ENCODE measurements around the gene FCRLB. TPM values are rescaled to one million over a fixed set of nuclear protein-coding genes. Genes with fewer than 3 reads are reported as not detected.

Gene FCRLB
- total and polyA plus RNA-seq, 9 of the 15 experiments (the other 6 are each of a cell fraction or from before 2014, with no cell fraction given), result 0.20 to 4.6 (median 1.3) TPM

DNA sequence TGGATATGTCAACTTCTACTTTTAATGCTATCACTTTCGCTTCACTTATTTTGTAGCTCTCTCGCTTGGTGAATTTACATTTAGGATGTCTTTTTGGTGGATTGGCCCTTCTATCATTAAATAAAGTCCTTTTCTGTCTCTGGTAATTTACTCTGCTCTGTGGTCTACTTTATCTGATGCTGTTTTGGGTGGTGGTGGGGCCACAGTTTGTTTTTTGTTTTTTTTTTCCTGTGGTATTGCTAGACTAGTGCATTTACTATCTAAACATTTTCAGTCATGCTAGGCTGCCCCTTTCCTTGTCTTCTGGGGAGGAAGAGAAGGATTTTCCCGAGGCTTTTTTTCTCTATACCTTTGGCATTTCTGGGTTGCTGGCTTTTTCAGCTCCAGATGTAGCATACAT lies 32.4 kb upstream of the FCRLB start:
- POLR2A ChIA-PET, result interaction anchor here (0.6 kb wide), 1 partner anchor 98 kb away, joined by 3 read pairs; no protein-coding TSS in a partner anchor
- CTCF ChIA-PET (ENCODE audit: low intra/inter-chr PET ratio), result no interaction called here
- TF ChIP-seq MEIS2 (IDR thresholded peaks at IDR 0.05; ENCODE audit: partially characterized antibody) (peak; percentile 12), NONO (IDR thresholded peaks at IDR 0.05; ENCODE audit: low read depth in 2 of 2, low read length in 1 of 2) (no peak), SMARCE1 (IDR thresholded peaks at IDR 0.05) (peak; percentile 39; the same call in 1 of the 2 replicates), ZNF384 (IDR thresholded peaks at IDR 0.05; ENCODE audit: low read depth, low read length) (0 out of 2 replicates have a peak, but pooled peaks have one; percentile 31), NCOA1 (IDR thresholded peaks at IDR 0.05; ENCODE audit: low read depth) (no peak)
- TF ChIP-seq, protein P1, sequence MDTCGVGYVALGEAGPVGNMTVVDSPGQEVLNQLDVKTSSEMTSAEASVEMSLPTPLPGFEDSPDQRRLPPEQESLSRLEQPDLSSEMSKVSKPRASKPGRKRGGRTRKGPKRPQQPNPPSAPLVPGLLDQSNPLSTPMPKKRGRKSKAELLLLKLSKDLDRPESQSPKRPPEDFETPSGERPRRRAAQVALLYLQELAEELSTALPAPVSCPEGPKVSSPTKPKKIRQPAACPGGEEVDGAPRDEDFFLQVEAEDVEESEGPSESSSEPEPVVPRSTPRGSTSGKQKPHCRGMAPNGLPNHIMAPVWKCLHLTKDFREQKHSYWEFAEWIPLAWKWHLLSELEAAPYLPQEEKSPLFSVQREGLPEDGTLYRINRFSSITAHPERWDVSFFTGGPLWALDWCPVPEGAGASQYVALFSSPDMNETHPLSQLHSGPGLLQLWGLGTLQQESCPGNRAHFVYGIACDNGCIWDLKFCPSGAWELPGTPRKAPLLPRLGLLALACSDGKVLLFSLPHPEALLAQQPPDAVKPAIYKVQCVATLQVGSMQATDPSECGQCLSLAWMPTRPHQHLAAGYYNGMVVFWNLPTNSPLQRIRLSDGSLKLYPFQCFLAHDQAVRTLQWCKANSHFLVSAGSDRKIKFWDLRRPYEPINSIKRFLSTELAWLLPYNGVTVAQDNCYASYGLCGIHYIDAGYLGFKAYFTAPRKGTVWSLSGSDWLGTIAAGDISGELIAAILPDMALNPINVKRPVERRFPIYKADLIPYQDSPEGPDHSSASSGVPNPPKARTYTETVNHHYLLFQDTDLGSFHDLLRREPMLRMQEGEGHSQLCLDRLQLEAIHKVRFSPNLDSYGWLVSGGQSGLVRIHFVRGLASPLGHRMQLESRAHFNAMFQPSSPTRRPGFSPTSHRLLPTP (IDR thresholded peaks at IDR 0.05; ENCODE audit: borderline replicate concordance, extremely low read depth, insufficient read length), result no peak
- TF ChIP-seq, protein P2, sequence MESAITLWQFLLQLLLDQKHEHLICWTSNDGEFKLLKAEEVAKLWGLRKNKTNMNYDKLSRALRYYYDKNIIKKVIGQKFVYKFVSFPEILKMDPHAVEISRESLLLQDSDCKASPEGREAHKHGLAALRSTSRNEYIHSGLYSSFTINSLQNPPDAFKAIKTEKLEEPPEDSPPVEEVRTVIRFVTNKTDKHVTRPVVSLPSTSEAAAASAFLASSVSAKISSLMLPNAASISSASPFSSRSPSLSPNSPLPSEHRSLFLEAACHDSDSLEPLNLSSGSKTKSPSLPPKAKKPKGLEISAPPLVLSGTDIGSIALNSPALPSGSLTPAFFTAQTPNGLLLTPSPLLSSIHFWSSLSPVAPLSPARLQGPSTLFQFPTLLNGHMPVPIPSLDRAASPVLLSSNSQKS (CRISPR knock-in tag; IDR thresholded peaks at IDR 0.05), result no peak
- TF ChIP-seq, protein P3, sequence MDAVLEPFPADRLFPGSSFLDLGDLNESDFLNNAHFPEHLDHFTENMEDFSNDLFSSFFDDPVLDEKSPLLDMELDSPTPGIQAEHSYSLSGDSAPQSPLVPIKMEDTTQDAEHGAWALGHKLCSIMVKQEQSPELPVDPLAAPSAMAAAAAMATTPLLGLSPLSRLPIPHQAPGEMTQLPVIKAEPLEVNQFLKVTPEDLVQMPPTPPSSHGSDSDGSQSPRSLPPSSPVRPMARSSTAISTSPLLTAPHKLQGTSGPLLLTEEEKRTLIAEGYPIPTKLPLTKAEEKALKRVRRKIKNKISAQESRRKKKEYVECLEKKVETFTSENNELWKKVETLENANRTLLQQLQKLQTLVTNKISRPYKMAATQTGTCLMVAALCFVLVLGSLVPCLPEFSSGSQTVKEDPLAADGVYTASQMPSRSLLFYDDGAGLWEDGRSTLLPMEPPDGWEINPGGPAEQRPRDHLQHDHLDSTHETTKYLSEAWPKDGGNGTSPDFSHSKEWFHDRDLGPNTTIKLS (IDR thresholded peaks at IDR 0.05; ENCODE audit: borderline replicate concordance, low read depth), result no peak
- TF ChIP-seq, protein P4, sequence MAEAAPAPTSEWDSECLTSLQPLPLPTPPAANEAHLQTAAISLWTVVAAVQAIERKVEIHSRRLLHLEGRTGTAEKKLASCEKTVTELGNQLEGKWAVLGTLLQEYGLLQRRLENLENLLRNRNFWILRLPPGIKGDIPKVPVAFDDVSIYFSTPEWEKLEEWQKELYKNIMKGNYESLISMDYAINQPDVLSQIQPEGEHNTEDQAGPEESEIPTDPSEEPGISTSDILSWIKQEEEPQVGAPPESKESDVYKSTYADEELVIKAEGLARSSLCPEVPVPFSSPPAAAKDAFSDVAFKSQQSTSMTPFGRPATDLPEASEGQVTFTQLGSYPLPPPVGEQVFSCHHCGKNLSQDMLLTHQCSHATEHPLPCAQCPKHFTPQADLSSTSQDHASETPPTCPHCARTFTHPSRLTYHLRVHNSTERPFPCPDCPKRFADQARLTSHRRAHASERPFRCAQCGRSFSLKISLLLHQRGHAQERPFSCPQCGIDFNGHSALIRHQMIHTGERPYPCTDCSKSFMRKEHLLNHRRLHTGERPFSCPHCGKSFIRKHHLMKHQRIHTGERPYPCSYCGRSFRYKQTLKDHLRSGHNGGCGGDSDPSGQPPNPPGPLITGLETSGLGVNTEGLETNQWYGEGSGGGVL (CRISPR knock-in tag; IDR thresholded peaks at IDR 0.05), result no peak
- TF ChIP-seq, protein P5, sequence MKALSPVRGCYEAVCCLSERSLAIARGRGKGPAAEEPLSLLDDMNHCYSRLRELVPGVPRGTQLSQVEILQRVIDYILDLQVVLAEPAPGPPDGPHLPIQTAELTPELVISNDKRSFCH (CRISPR knock-in tag; IDR thresholded peaks at IDR 0.05), result no peak
- TF ChIP-seq, protein P5 (tag; IDR thresholded peaks at IDR 0.05), result no peak

More for the DNA sequence above, 32.4 kb upstream of the FCRLB start:
- WGBS (ENCODE audit: insufficient coverage, low coverage, missing lambda C conversion rate), result 46% methylated on average over 3 of the region's 3 CpGs
- H3K36me3 ChIP-seq (ENCODE audit: control insufficient read depth, insufficient read depth, low read length), result no peaks in the 10 kb centered on the region
- no peak for DNase-seq (ENCODE audit: extremely low read depth in 1 of 4, low spot score in 3 of 4)
- BruUV-seq (replicated peaks), result no TSS peak
- ATAC-seq, result no peak
- H3K27ac ChIP-seq (ENCODE audit: extremely low read depth, low read depth, low read length), result no peak overlapping the region
- peak overlapping the region; percentile 81 for H2AFZ ChIP-seq (ENCODE audit: low read depth, low read length)
- no peaks in the 10 kb centered on the region for H3K9me3 ChIP-seq (replicated peaks; ENCODE audit: control insufficient read depth, insufficient read depth, low read depth, low read length)
- peak; percentile 15 for FAIRE-seq
- H3K27me3 ChIP-seq (ENCODE audit: control insufficient read depth in 2 of 2, insufficient read depth in 2 of 2, low read length in 2 of 2), result no peaks in the 10 kb centered on the region
- H3K79me2 ChIP-seq (ENCODE audit: control insufficient read depth, insufficient read depth, low read length), result no peaks in the 10 kb centered on the region
- H3K4me3 ChIP-seq, result no peak overlapping the region
- 0 out of 4 replicates have a peak overlapping the region, but pooled peaks of 1 of the 2 experiments have one; percentile 28 for H3K9ac ChIP-seq (ENCODE audit: insufficient read depth in 1 of 2, low read depth in 2 of 2, low read length in 2 of 2)
- H3K4me1 ChIP-seq (replicated peaks in 1 of 2; ENCODE audit: control insufficient read depth in 2 of 2, insufficient read depth in 2 of 2, low read length in 2 of 2), result peaks cover 5 to 9% of the 10 kb centered on the region in 2 experiments; a peak in 3 of 5 replicates
- 0 out of 2 replicates have a peak overlapping the region, but pooled peaks have one; percentile 12 for H3K4me2 ChIP-seq (ENCODE audit: insufficient read depth, low read length)
- H4K20me1 ChIP-seq (replicated peaks; ENCODE audit: control insufficient read depth, insufficient read depth, low read length), result no peaks in the 10 kb centered on the region
- in situ Hi-C loops (cut with MboI) (no loop called here), intact Hi-C loops (cut with micrococcal nuclease) (no loop called here)
- H3K9me1 ChIP-seq (ENCODE audit: control insufficient read depth, insufficient read depth, low read length), result no peaks in the 10 kb centered on the region

All from K562 (cell line).